BLaER1 (cell line): ENCODE results near the gene PIP5K1C.

Experiments
- H3K27ac ChIP-seq: shearing (Covaris generic); formaldehyde crosslinking; 2 replicates; pipeline ENCODE4 v1.8.1; 2022
- H3K27me3 ChIP-seq: shearing (Covaris generic); formaldehyde crosslinking; 2 replicates; pipeline ENCODE4 v1.8.1; 2022
- H3K36me3 ChIP-seq: shearing (Covaris generic); formaldehyde crosslinking; 2 replicates; pipeline ENCODE4 v1.8.1; 2022
- H3K4me1 ChIP-seq: shearing (Covaris generic); formaldehyde crosslinking; 2 replicates; pipeline ENCODE4 v1.8.1; 2022
- H3K4me2 ChIP-seq: shearing (Covaris generic); formaldehyde crosslinking; 2 replicates; pipeline ENCODE4 v1.8.1; 2022
- H3K4me3 ChIP-seq: shearing (Covaris generic); formaldehyde crosslinking; 2 replicates; pipeline ENCODE4 v1.8.1; 2022
- H3K9ac ChIP-seq: shearing (Covaris generic); formaldehyde crosslinking; 2 replicates; pipeline ENCODE4 v1.8.1; 2022
- H3K9me3 ChIP-seq: shearing (Covaris generic); formaldehyde crosslinking; 2 replicates; pipeline ENCODE4 v1.8.1; 2022
- H4K20me1 ChIP-seq: shearing (Covaris generic); formaldehyde crosslinking; 2 replicates; pipeline ENCODE4 v1.8.1; 2022
- Cebpa-rat ChIP-seq: shearing (Covaris generic); IDR thresholded peaks from 2 replicates; pipeline ENCODE4 v1.8.1; 2022

PIP5K1C gene

DNA sequence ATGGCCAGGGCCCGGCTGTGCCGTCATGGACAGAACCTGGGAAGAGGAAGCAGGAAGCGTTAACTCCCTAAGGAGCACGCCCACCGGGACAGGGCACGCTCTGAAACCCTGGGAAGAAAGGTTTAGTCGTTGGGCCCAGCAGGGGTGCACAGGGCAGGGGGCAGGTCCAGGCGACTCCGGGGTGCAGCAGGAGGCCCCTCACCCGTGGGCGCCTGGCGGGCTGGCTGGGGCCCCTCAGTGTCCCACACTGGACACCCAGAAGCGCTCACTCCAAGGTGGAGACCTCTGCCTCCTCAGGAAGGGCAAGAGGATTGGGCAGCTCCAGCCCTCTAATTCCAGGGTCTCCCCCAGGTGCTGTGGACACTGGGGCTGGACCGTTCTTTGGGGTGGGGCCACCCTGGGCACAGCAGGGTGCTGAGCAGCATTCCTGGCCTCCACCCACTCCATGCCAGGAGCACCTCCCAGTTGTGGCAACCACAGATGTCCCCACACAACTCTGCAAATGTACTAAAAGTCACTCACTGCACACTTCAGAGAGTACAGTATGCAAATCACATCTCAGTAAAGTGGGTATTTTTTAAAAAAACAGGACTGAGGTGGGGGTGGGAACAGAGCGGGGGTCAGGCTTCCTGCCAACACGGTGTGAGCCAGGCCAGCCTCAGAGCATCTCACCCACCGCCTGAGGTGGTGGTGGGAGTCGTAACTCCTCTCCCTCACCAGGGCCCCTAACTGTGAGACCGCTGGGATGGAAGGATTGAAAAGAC, 35.2 kb downstream of the PIP5K1C start:
- peaks cover 79% of the 10 kb centered on the region for H4K20me1 ChIP-seq
- peak overlapping the region; percentile 83 for H3K4me2 ChIP-seq
- H3K9me3 ChIP-seq = no peaks in the 10 kb centered on the region
- H3K9ac ChIP-seq = peak overlapping the region; percentile 42
- no peak for TF ChIP-seq Cebpa-rat
- H3K4me1 ChIP-seq = peaks cover 44% of the 10 kb centered on the region
- H3K27ac ChIP-seq = peak overlapping the region; percentile 53
- no peaks in the 10 kb centered on the region for H3K27me3 ChIP-seq
- H3K4me3 ChIP-seq = no peak overlapping the region
- peaks cover 79% of the 10 kb centered on the region for H3K36me3 ChIP-seq

GRCh38 chr19:3663838-3664237, 36.4 kb downstream of the PIP5K1C start:
- Histone ChIP-seq H3K9ac (no peak overlapping the region), H3K4me3 (no peak overlapping the region), H3K36me3 (peaks cover 82% of the 10 kb centered on the region), H3K27me3 (no peaks in the 10 kb centered on the region), H3K9me3 (no peaks in the 10 kb centered on the region), H3K4me2 (no peak overlapping the region), H3K4me1 (peaks cover 42% of the 10 kb centered on the region), H4K20me1 (peaks cover 67% of the 10 kb centered on the region), H3K27ac (no peak overlapping the region; the same call in 1 of the 2 replicates)
- TF ChIP-seq Cebpa-rat = no peak

- H3K9ac ChIP-seq = no peak overlapping the region
- peaks cover 50% of the 10 kb centered on the region for H4K20me1 ChIP-seq
- no peak overlapping the region for H3K4me2 ChIP-seq
- TF ChIP-seq Cebpa-rat = no peak
- H3K27me3 ChIP-seq = no peaks in the 10 kb centered on the region
- H3K36me3 ChIP-seq = peaks cover 85% of the 10 kb centered on the region
- H3K4me1 ChIP-seq = peaks cover 49% of the 10 kb centered on the region
- no peak overlapping the region for H3K4me3 ChIP-seq
- no peak overlapping the region for H3K27ac ChIP-seq
- H3K9me3 ChIP-seq = peaks cover 6% of the 10 kb centered on the region; the same call in 1 of the 2 replicates
These were observed 38.7 kb downstream of the PIP5K1C start for GRCh38 chr19:3661284-3662238.

GRCh38 chr19:3660493-3661219, 39.6 kb downstream of the PIP5K1C start:
- no peak for TF ChIP-seq Cebpa-rat
- H4K20me1 ChIP-seq = peaks cover 50% of the 10 kb centered on the region
- no peak overlapping the region for H3K9ac ChIP-seq
- H3K36me3 ChIP-seq = peaks cover 85% of the 10 kb centered on the region
- H3K27me3 ChIP-seq = no peaks in the 10 kb centered on the region
- H3K4me3 ChIP-seq = no peak overlapping the region
- peaks cover 6% of the 10 kb centered on the region; the same call in 1 of the 2 replicates for H3K9me3 ChIP-seq
- no peak overlapping the region for H3K27ac ChIP-seq
- peaks cover 50% of the 10 kb centered on the region for H3K4me1 ChIP-seq
- H3K4me2 ChIP-seq = no peak overlapping the region

- H3K27me3 ChIP-seq = no peaks in the 10 kb centered on the region
- peaks cover 6% of the 10 kb centered on the region; the same call in 1 of the 2 replicates for H3K9me3 ChIP-seq
- H3K36me3 ChIP-seq = peaks cover 78% of the 10 kb centered on the region
- H3K9ac ChIP-seq = no peak overlapping the region
- H3K4me2 ChIP-seq = no peak overlapping the region
- peaks cover 50% of the 10 kb centered on the region for H3K4me1 ChIP-seq
- H3K27ac ChIP-seq = no peak overlapping the region
- TF ChIP-seq Cebpa-rat = no peak
- H4K20me1 ChIP-seq = peaks cover 44% of the 10 kb centered on the region
- H3K4me3 ChIP-seq = no peak overlapping the region
These were observed 40.5 kb downstream of the PIP5K1C start for GRCh38 chr19:3659746-3660112.

DNA sequence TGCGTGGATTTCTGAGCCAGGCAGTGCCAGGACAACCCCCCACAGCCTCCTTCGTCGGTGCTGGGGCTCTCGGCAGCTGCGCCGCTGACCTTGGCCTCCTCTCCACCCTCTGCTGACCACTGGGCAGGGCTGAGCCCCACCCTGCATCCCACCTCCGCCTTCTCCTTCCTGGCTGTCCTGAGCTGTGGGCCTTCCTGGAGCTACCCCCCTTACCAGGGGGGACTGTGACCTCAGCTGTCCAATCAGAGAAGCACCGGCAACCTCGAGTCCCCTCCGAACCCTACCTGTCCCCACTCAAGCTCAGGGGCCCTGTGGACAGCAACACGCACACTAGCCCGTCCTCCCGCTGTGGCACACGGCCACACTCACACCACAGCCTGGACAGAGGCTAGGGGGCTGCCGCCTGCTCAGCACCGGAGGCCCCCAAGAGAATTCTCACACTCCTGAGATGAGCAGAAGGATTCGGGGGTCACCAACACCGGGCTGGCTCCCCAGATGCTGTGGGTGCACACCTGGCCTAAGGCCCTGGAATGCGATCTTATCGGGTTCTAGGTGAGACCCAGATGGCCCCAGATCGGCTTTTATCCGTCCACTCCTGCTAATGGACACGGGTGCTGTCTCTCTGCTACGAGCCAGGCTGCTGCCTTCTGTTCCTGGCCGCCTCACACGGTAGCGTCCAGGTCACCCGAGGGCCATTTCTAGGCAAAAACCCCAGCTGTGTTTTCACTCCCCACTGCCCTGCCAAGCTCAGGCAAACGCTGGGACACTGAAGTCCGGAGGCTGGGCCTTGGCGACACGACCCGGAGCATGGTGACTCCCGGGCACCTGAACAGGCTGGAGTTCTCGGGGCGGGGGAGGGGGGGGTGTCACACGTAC, 41.2 kb downstream of the PIP5K1C start:
- Histone ChIP-seq H3K36me3 (peaks cover 74% of the 10 kb centered on the region), H3K4me2 (no peak overlapping the region), H4K20me1 (peaks cover 38% of the 10 kb centered on the region), H3K4me1 (peaks cover 54% of the 10 kb centered on the region), H3K9me3 (peaks cover 6% of the 10 kb centered on the region; the same call in 1 of the 2 replicates), H3K27me3 (no peaks in the 10 kb centered on the region), H3K9ac (no peak overlapping the region), H3K27ac (peak overlapping the region; percentile 52), H3K4me3 (no peak overlapping the region)
- TF ChIP-seq Cebpa-rat = no peak

- H3K9me3 ChIP-seq = peaks cover 6% of the 10 kb centered on the region; the same call in 1 of the 2 replicates
- no peak overlapping the region; the same call in 1 of the 2 replicates for H3K9ac ChIP-seq
- peaks cover 32% of the 10 kb centered on the region for H4K20me1 ChIP-seq
- TF ChIP-seq Cebpa-rat = no peak
- H3K27ac ChIP-seq = peak overlapping the region; percentile 52
- peaks cover 61% of the 10 kb centered on the region for H3K4me1 ChIP-seq
- H3K4me2 ChIP-seq = 0 out of 2 replicates have a peak overlapping the region, but pooled peaks have one; percentile 9
- no peaks in the 10 kb centered on the region for H3K27me3 ChIP-seq
- H3K4me3 ChIP-seq = no peak overlapping the region
- peaks cover 74% of the 10 kb centered on the region for H3K36me3 ChIP-seq
These were observed 42.0 kb downstream of the PIP5K1C start for GRCh38 chr19:3658004-3658869.

DNA sequence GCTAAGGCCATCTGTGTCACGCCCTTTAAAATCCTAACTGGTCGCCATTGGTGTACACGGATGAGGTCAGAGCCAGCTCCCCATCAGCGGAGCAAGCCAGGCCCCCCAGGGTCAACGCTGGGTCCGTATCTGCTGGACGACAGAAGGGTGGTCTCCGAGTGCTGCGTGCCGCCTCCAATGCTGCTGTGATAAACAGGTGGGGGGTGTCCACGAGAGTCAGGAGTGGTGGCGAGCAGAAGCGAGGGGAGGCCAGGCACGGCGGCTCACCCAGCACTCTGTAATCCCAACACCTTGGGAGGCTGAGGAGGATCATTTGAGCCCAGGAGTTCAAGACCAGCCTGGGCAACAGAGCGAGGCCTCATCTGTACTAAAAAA, 42.9 kb downstream of the PIP5K1C start:
- peaks cover 6% of the 10 kb centered on the region; the same call in 1 of the 2 replicates for H3K9me3 ChIP-seq
- peak overlapping the region; percentile 52; the same call in 1 of the 2 replicates for H3K27ac ChIP-seq
- no peak for TF ChIP-seq Cebpa-rat
- no peak overlapping the region for H3K4me3 ChIP-seq
- peaks cover 74% of the 10 kb centered on the region for H3K36me3 ChIP-seq
- H4K20me1 ChIP-seq = peaks cover 32% of the 10 kb centered on the region
- no peak overlapping the region for H3K4me2 ChIP-seq
- H3K27me3 ChIP-seq = no peaks in the 10 kb centered on the region
- H3K4me1 ChIP-seq = peaks cover 61% of the 10 kb centered on the region
- no peak overlapping the region for H3K9ac ChIP-seq
